GM21529 (cell line): ENCODE results near the gene IL3.

Experiments
- ATAC-seq: cut with Tn5 transposase; IDR thresholded peaks from one replicate; pipeline ENCODE4 v1.9.1; 2021; ENCODE audit not compliant: unreplicated experiment

The IL3 gene

DNA sequence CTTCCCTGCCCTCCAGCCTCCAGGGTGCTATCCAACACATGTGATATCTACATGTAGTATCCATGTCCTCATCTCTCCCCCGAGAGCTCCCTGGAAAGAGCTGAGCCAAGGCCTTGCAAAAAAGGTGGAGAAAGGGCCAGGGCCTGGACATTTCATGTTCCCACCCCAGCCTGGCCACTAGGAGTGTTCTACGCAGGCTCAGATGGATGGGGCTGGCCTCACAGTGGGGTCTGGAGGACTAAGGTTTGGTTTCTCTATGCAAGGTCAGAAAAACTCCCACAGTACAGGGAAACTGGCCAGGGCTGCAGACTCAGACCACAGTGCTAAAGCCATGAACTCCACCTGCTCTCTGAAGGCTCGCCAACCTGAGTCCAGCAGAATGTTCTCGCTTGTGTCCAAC lies 11.6 kb downstream of the IL3 start:
- ATAC-seq = no peak

DNA sequence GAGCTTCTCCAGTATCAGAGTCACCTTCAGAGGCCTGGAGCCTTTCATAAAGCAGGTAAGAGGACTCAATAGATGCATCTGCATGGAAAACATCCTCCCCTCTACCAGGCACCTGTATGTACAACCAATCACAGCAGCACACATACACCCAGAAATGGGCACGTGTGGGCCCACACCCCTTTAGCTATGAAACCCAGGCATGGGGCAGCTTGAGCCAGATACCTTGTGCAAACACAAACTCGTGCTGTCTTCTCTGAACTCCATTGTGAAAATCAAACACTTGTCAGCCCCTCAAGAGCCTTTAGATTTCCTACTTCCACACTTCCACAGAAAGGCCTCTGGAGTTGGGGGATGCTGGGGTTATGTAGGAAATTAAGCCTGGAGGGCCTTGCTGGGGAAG lies 12.1 kb downstream of the IL3 start:
- no peak for ATAC-seq

DNA sequence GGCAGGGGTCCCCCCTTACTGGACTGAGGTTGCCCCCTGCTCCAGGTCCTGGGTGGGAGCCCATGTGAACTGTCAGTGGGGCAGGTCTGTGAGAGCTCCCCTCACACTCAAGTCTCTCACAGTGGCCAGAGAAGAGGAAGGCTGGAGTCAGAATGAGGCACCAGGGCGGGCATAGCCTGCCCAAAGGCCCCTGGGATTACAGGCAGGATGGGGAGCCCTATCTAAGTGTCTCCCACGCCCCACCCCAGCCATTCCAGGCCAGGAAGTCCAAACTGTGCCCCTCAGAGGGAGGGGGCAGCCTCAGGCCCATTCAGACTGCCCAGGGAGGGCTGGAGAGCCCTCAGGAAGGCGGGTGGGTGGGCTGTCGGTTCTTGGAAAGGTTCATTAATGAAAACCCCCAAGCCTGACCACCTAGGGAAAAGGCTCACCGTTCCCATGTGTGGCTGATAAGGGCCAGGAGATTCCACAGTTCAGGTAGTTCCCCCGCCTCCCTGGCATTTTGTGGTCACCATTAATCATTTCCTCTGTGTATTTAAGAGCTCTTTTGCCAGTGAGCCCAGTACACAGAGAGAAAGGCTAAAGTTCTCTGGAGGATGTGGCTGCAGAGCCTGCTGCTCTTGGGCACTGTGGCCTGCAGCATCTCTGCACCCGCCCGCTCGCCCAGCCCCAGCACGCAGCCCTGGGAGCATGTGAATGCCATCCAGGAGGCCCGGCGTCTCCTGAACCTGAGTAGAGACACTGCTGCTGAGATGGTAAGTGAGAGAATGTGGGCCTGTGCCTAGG lies 13.0 kb downstream of the IL3 start, which contains the start of gene CSF2:
Gene CSF2 (plus strand): TSS at position 559 of the 783 bp plus-strand sequence. CDS start 35 bp downstream, at position 594.
- no peak for ATAC-seq

DNA sequence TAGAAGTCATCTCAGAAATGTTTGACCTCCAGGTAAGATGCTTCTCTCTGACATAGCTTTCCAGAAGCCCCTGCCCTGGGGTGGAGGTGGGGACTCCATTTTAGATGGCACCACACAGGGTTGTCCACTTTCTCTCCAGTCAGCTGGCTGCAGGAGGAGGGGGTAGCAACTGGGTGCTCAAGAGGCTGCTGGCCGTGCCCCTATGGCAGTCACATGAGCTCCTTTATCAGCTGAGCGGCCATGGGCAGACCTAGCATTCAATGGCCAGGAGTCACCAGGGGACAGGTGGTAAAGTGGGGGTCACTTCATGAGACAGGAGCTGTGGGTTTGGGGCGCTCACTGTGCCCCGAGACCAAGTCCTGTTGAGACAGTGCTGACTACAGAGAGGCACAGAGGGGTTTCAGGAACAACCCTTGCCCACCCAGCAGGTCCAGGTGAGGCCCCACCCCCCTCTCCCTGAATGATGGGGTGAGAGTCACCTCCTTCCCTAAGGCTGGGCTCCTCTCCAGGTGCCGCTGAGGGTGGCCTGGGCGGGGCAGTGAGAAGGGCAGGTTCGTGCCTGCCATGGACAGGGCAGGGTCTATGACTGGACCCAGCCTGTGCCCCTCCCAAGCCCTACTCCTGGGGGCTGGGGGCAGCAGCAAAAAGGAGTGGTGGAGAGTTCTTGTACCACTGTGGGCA lies 13.8 kb downstream of the IL3 start:
- no peak for ATAC-seq

DNA sequence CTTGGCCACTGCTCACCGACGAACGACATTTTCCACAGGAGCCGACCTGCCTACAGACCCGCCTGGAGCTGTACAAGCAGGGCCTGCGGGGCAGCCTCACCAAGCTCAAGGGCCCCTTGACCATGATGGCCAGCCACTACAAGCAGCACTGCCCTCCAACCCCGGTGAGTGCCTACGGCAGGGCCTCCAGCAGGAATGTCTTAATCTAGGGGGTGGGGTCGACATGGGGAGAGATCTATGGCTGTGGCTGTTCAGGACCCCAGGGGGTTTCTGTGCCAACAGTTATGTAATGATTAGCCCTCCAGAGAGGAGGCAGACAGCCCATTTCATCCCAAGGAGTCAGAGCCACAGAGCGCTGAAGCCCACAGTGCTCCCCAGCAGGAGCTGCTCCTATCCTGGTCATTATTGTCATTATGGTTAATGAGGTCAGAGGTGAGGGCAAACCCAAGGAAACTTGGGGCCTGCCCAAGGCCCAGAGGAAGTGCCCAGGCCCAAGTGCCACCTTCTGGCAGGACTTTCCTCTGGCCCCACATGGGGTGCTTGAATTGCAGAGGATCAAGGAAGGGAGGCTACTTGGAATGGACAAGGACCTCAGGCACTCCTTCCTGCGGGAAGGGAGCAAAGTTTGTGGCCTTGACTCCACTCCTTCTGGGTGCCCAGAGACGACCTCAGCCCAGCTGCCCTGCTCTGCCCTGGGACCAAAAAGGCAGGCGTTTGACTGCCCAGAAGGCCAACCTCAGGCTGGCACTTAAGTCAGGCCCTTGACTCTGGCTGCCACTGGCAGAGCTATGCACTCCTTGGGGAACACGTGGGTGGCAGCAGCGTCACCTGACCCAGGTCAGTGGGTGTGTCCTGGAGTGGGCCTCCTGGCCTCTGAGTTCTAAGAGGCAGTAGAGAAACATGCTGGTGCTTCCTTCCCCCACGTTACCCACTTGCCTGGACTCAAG lies 14.6 kb downstream of the IL3 start:
- ATAC-seq = no peak

DNA sequence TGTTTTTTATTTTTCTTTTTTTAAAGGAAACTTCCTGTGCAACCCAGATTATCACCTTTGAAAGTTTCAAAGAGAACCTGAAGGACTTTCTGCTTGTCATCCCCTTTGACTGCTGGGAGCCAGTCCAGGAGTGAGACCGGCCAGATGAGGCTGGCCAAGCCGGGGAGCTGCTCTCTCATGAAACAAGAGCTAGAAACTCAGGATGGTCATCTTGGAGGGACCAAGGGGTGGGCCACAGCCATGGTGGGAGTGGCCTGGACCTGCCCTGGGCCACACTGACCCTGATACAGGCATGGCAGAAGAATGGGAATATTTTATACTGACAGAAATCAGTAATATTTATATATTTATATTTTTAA lies 15.2 kb downstream of the IL3 start:
- ATAC-seq = no peak

DNA sequence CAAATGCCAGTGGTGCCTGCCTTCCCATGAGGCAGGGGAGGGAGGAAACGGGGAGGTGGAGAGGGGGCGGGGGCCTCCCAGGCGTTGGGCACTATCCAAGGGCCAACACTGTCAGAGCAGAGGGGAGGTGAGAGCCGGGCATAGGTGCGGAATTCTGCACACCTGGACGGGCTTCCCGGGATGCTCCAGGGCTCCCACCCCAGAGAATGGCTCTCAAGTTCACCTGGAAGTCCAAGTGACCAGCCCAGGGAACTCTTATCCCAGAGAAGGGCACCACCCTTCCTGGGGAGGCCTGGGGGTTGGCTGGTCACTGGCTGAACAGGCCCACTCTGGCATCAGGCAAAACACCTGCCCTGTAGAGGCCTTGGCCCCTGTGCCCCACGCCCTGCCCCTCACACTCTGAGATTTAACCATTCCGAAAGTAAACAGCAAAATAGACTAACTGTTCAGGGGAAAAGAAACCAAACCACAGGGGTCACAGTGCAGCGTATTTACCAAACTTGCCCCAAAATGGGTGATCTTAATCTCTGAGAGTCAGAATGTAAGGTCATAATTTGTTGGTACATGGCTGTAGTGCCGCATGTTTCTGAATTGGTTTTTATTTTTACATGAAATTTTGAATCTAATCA lies 15.9 kb downstream of the IL3 start:
- no peak for ATAC-seq

DNA sequence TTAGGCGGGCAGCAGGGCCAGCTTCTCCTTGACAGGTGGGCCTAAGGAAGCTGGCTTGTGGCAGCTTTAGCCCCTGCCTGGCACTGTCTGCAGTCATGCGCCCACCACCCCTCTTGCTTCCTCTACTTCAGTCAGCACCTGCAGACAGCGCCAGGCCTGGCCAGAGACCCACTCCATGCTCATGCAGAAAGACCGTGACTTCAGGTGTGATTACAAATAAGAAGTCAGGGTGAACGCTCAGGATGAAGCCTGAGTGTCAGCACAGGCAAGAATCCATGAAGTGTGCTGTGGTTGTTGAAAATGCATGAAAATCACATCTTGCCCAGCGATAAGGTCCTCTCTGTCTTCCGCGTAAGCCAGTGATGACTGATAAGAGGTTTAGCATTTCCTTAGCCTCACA lies 16.5 kb downstream of the IL3 start:
- ATAC-seq = no peak

DNA sequence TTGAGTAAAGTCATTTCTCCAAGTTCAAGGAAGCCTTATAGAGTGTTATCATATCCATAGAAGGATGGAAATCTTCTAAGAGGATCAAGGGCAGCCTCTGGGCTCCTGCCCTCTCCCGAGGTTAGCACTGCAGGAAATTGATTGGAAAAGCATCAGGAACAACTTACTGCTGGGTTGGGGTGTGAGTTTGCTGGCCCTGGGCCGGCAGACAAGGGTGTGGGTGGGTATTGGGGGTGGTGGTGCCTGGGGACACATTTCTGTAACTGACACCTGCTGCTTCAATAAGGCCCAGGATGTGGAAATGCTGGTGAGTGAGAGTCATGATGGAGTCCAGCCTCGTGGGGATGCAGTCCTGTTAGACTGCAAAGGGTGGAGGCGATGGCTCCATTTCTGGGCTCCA lies 18.6 kb downstream of the IL3 start:
- ATAC-seq = no peak

DNA sequence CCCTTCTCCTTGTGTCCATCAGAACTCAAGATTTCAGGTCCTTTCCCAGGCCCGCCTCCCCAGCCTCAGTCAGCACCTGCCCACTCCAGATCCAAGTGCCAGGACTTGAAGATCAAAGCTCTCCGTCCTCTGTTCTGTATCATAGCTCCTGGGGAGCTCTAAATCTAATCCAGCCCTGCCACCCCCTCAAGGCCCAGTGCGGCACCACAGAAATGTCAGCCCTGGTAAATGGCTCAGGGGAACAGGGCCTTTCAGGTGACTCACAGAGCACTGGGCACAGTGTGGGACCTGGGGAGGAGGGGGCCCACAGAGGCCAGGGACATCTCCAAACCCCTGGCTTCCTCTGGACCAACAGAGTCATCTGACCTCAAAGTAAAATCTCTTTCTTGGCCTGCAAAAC lies 19.2 kb downstream of the IL3 start:
- ATAC-seq = no peak

DNA sequence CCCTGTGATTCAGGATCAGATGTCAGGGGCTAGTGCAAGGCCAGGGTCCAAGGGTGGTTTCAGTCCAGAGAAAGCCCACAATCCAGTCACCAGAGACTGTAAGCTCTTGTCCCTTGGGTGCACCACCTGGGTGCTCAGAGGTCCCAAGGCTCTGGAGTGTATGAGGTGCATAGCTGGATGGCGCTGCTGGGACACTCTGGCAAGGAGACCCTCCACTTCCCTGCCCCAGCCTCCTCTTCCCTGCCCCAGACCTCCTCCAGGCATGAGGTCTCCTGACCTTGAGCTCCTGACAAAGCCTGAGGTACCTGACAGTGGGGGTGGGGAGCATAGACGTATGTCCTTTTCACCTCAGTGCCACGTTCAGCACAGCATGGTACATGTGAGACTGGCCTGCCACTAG lies 20.1 kb downstream of the IL3 start:
- ATAC-seq = no peak

DNA sequence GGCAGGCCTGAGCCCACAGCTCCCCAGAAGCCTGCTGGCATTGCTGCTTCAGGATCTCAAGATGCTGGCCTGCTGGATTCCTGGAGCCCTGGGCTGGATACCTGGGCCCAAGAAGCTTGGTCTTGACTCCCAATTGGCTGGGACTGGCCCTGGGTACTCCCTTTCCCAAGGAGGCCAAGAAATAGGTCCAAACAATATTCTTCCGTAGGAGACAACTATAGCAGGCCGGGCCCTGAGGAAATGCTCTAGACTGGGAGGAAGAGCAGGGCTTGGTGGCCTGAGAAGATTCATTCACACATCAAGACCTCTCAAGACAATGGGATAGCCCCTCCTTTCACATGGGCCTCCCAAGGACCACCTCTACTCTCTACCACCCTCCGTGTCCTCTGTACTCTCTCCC lies 21.0 kb downstream of the IL3 start:
- no peak for ATAC-seq

DNA sequence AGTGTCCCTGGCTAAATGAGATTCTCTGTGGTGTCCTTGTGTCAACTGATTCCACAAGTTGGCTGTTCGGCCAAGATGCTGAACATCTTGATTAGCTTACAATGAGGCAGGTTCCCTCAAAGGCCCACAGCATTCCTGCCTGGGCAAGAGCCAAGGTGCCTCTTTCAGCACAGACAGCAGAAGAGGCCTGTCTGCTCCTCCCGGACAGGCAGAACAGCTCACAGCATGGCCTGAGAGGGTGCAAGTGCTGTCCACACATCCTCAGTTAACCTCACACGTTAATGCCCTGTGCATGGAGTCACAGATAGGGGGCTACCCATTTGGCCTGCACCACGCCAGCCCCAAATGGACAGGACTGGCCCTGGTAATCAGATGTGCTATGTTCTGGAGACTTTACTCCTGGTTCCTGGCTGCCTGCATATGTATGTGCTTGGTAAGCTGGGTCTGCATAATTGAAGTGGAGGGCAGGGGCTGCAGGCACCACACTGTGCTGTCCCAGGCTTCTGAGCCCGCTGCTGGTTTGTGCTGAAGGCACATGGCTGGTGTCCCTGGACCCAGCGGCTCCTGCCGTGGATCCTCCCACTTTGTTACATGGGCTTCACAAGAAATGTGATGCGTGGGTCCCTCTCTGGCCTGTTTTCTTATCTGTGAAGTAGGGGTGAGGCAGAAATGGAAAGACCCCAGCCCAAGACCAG lies 22.0 kb downstream of the IL3 start:
- ATAC-seq = no peak

DNA sequence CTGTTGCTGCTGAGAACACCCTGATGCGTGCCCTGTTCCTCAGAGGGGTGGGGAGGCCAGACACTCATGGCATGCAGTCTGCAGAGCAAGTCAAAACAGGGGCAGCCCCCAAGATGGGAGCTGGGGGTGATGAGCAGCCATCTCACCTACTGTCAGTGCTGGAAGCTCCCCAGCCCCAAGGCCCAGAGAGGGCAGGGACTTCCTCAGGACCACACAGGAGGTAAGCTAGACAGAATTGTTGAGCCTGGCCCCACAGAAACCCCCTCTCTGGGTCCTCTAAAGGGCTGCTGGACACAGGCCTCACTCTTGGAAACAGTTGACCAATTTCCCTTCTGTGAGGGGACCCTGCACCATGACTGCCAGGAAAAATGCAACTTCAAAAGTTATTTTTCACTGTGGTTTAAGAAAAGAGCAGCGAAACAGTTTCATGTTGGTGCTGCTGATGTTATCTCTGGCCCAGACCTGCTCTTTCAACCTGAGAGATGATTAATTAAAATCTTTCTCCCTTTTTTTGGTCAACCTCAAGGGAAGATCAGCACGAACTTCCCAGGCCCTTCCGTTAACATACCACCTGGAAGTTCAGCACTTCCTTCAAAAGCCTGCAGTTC lies 22.7 kb downstream of the IL3 start:
- ATAC-seq = no peak

DNA sequence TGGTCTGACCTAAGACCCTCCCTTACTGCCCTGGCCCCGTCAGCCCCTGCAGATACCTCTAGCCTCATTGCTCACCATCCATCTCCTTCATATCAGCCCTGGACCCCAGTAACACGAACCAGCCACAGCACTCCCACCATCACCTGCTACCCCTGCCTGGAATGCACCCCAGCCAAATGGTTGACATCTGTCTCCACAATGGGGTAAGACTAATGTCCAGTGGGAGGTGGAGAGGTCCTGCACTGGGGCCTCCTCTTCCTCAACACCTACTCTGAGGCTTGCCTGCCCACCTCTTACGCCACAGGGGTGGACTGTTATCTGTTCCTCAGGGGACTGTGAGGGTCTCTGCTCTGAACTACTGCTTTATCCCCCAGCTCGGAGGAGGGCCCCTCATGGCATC lies 25.2 kb downstream of the IL3 start:
- no peak for ATAC-seq

DNA sequence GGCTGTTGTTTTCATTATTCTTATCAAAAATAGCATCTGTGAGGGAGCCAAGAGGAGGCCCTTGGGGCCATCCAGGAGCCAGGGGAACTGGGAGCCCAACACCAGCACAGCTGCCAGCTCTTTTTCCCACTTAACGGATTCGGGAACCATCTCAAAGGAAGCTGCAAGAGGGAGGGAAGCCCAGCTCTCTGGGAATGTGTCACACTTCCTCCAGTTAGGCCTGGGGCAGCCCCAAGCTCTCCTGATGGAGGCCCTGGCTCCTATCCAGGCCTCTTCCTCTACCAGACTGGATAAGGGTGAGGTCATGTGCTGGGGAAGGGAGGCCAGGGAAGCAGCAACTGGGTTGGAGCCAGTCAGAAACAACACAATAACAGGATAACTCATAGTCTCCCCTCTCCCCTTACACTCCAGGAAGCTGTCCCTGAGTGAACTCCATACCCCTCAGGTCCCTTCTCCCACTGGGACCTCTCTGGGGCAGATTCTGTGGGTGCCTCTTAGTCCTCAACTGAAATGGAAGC lies 25.9 kb downstream of the IL3 start:
- ATAC-seq = no peak

DNA sequence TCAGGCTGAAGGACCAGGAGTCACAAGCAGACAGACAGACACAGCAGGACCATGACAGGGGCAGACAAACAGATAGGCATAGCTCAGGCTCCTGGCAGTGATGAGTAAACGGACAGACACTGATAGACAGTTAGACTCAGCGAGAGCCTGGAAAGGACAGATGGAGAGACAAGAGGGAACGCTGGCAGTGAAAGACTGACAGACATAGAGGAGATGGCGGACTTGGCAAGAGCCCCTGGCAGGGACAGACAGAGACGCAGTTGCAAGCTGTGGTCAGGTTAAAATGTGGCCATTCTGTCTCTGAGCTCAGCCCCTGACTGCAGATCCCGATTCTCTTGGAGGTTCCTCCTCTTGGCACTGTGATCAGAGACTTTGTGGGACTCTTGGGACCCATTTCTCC lies 26.7 kb downstream of the IL3 start:
- ATAC-seq = no peak

DNA sequence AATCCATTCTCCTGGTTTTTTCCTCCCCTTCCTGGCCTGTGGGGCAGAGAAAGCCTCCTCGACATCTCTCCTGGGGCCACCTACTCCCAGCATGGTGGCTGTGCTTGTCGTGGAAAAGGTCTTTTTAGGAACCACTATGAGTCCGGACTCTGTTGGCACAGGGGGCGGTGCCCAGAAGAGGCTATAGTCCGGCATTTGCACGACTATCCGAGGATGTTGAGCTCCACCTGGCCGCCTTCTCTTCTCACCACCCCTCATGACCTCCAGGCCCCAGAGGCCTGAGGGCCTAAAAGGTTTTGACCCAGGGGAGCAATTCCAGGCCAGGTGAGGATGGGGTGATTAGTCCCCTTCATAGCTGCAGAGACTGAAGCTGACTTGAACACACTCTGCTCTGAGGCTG lies 27.2 kb downstream of the IL3 start:
- no peak for ATAC-seq

DNA sequence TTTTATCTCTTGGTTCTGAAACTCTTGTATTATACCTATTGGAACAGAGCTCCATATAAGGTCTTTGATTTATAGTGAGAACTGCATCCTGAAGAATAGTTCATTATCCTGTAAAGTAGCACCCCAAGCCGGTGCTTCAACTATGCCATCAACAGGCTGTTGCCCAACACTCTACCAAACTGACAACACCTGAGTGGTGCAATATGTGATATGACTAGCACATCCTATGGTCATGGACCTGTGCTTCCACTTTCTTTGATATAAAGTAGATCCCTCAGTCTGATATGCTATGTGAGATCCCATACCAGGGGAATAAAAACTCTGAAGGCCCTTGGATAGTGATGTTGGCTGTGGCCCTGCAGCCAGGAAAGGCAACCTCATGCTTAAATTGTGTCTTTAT lies 28.9 kb downstream of the IL3 start:
- ATAC-seq = no peak

DNA sequence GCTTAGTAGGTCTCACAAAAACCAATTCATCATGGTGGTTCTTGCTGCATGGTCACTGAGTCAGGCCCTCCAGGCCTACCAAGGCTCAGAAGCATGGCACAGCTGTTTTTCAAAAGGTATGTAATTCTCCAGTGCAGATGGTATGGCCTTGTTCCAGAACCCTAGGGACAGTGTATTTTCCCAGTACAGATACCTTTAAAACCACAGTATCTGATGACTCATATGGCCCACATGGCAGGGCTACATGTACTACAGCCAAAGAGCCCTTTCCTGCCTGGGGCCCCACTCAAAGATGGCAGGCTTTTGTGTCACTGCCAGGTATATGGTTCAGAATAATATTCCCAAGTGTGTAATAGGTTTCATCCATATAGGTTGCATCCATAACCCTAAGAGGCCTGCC lies 29.7 kb downstream of the IL3 start:
- ATAC-seq = no peak
